Smooth muscle cell (in vitro differentiated cells): ENCODE data around the gene AGBL1. TPM values are rescaled to one million over a fixed set of nuclear protein-coding genes. Genes with fewer than 3 reads are reported as not detected.

Experiments used
- DNase-seq: peaks from one replicate; lab custom pipeline; 2025; ENCODE audit not compliant: unreplicated experiment; lab: John Stamatoyannopoulos, UW
- H2AFZ ChIP-seq: fragments of 200-600 bp; sonication (generic); 2 replicates; pipeline ENCODE4 v1.6.0; 2016; ENCODE audit warnings: antibody characterized with exemption, low read depth, mild to moderate bottlenecking
- H3F3A ChIP-seq: fragments of 200-600 bp; sonication (generic); 2 replicates; pipeline ENCODE4 v1.6.0; 2017; ENCODE audit warnings: antibody characterized with exemption, low read depth
- H3K27ac ChIP-seq: fragments of 200-600 bp; sonication (generic); 2 replicates; pipeline ENCODE4 v1.5.1; 2016; ENCODE audit warnings: low read depth, mild to moderate bottlenecking
- H3K27me3 ChIP-seq: fragments of 200-600 bp; sonication (generic); 2 replicates; pipeline ENCODE4 v1.6.1; 2016; ENCODE audit warnings: low read depth, mild to moderate bottlenecking
- H3K36me3 ChIP-seq: fragments of 200-600 bp; sonication (generic); 2 replicates; pipeline ENCODE4 v1.5.1; 2016; ENCODE audit warnings: low read depth
- H3K4me1 ChIP-seq: fragments of 200-600 bp; sonication (generic); 2 replicates; pipeline ENCODE4 v1.5.1; 2016; ENCODE audit warnings: low read depth
- H3K4me2 ChIP-seq: fragments of 200-600 bp; sonication (generic); 2 replicates; pipeline ENCODE4 v1.6.0; 2016; ENCODE audit warnings: mild to moderate bottlenecking
- H3K4me3 ChIP-seq: fragments of 200-600 bp; sonication (generic); 2 replicates; pipeline ENCODE4 v1.5.1; 2016; ENCODE audit warnings: mild to moderate bottlenecking
- H3K79me2 ChIP-seq: fragments of 200-600 bp; sonication (generic); 2 replicates; pipeline ENCODE4 v1.6.0; 2016; ENCODE audit warnings: low read depth, mild to moderate bottlenecking
- H3K9ac ChIP-seq: fragments of 200-600 bp; sonication (generic); 2 replicates; pipeline ENCODE4 v1.6.0; 2016; ENCODE audit warnings: low read depth
- H3K9me3 ChIP-seq: fragments of 200-600 bp; sonication (generic); replicated peaks from 2 replicates; pipeline ENCODE4 v1.5.1; 2016; ENCODE audit warnings: low read depth
- H4K20me1 ChIP-seq: fragments of 200-600 bp; sonication (generic); 2 replicates; pipeline ENCODE4 v1.6.0; 2016; ENCODE audit warnings: low read depth
- WGBS: methylation state at CpG from one replicate; pipeline ENCODE4 v1.1.7; 2016; ENCODE audit warnings: low lambda C conversion rate; 5-methylcytosine and 5-hydroxymethylcytosine counted together
- polyA plus RNA-seq: library from polyadenylated mRNA; unstranded; fragments of >200 nt; fragmentation: Nextera tagmentation; extraction: Ambion mirVana; gene quantifications from 2 replicates; pipeline ENCODE4 v1.2.1, GENCODE V29; 2016
- small RNA-seq: library from RNA; depleted of rRNA; stranded (forward); fragments of <200 nt; gene quantifications from one replicate; pipeline ENCODE3, GENCODE V24; 2014
- total RNA-seq: library from RNA; depleted of rRNA; stranded (reverse); fragments of >200 nt; gene quantifications from 2 replicates; pipeline ENCODE4 v1.2.3, GENCODE V29; 2014
- TF ChIP-seq, protein P1 (sequence below): fragments of 200-600 bp; sonication (generic); IDR thresholded peaks from 2 replicates; pipeline ENCODE4 v1.5.1; 2017; ENCODE audit warnings: borderline replicate concordance, mild to moderate bottlenecking, antibody characterized with exemption; ENCODE audit not compliant: insufficient read depth, poor library complexity, severe bottlenecking

Gene AGBL1
- total and polyA plus RNA-seq, 2 experiments from 2014 or later, result not detected

DNA sequence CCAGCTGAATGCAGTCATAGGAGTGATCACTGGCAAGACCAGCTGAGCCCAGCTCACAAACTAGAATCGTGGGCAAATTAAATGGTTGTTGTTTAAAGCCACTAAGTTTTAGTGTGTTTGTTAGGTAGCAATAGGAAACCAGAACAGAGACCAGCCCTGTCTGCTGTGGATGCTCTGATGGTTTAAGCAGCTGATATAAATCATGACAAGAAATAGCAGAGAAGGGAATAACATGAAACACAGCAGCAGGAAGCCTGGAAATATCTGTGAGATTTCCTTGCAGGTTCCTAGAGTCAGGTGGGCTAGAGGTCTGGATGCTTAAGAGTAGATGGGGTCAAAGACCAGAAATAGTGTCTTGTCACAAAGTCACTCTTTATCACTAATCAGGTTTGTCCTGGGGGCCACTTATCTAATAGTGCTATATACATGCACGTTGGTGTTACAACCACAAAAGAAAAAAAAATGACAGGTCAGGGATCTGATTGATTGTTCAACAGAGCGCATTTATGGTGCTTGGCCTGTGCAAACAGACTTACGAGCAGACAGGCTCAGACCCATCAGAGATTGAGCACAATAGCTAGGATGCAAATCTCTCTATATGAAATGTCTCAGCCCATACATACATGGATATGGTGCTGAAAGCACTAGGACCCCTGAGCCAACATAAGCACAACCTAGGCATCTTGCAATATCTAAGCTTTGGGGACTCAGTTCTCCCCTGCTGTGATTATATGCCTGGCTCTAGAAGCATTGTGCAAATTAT is 967.7 kb downstream of the AGBL1 start:
- H4K20me1 ChIP-seq, result no peaks in the 10 kb centered on the region
- no peak overlapping the region for H3K9ac ChIP-seq
- H3K9me3 ChIP-seq, result no peaks in the 10 kb centered on the region
- no peak overlapping the region for H3K27ac ChIP-seq
- TF ChIP-seq, protein P1, sequence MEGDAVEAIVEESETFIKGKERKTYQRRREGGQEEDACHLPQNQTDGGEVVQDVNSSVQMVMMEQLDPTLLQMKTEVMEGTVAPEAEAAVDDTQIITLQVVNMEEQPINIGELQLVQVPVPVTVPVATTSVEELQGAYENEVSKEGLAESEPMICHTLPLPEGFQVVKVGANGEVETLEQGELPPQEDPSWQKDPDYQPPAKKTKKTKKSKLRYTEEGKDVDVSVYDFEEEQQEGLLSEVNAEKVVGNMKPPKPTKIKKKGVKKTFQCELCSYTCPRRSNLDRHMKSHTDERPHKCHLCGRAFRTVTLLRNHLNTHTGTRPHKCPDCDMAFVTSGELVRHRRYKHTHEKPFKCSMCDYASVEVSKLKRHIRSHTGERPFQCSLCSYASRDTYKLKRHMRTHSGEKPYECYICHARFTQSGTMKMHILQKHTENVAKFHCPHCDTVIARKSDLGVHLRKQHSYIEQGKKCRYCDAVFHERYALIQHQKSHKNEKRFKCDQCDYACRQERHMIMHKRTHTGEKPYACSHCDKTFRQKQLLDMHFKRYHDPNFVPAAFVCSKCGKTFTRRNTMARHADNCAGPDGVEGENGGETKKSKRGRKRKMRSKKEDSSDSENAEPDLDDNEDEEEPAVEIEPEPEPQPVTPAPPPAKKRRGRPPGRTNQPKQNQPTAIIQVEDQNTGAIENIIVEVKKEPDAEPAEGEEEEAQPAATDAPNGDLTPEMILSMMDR, result no peak
- no peak overlapping the region for H2AFZ ChIP-seq
- DNase-seq, result no peak
- H3K79me2 ChIP-seq, result no peaks in the 10 kb centered on the region
- no peaks in the 10 kb centered on the region for H3K27me3 ChIP-seq
- H3K4me2 ChIP-seq, result no peak overlapping the region
- no peak overlapping the region for H3K4me3 ChIP-seq
- H3K36me3 ChIP-seq, result no peaks in the 10 kb centered on the region
- no peaks in the 10 kb centered on the region for H3F3A ChIP-seq
- H3K4me1 ChIP-seq, result no peaks in the 10 kb centered on the region
- 72% methylated on average over 4 of the region's 4 CpGs for WGBS

Small RNA genes within 50 kb of the gene (small RNA-seq; reads per million reads assigned to genes)
- gene RF00284 (not detected), gene RNA5SP400 (not detected)
